ENCODE measurements around the gene MAST4.

Gene MAST4

GRCh38 chr5:67038817-67039603 is 442.8 kb downstream of the MAST4 start:
- Histone ChIP-seq H3K9me3 (ENCODE audit: control insufficient read depth, insufficient read depth, low read length) (no peaks in the 10 kb centered on the region), H3K4me3 (ENCODE audit: low read depth, low read length) (no peak overlapping the region), H3K27me3 (ENCODE audit: control insufficient read depth, insufficient read depth, low read length) (peaks cover 27% of the 10 kb centered on the region), H3K4me1 (ENCODE audit: control insufficient read depth, insufficient read depth, low read length) (peaks cover 2% of the 10 kb centered on the region), H3K9ac (ENCODE audit: low read depth, low read length) (no peak overlapping the region), H3K36me3 (ENCODE audit: control insufficient read depth, insufficient read depth, low read length) (no peaks in the 10 kb centered on the region)

GRCh38 chr5:67042176-67043003 is 446.2 kb downstream of the MAST4 start:
- Histone ChIP-seq H3K36me3 (ENCODE audit: control insufficient read depth, insufficient read depth, low read length) (no peaks in the 10 kb centered on the region), H3K27me3 (ENCODE audit: control insufficient read depth, insufficient read depth, low read length) (peaks cover 29% of the 10 kb centered on the region), H3K4me1 (ENCODE audit: control insufficient read depth, insufficient read depth, low read length) (peaks cover 5% of the 10 kb centered on the region), H3K9me3 (ENCODE audit: control insufficient read depth, insufficient read depth, low read length) (no peaks in the 10 kb centered on the region), H3K9ac (ENCODE audit: low read depth, low read length) (no peak overlapping the region), H3K4me3 (ENCODE audit: low read depth, low read length) (no peak overlapping the region)

- Histone ChIP-seq H3K9ac (ENCODE audit: low read depth, low read length) (no peak overlapping the region), H3K27me3 (ENCODE audit: control insufficient read depth, insufficient read depth, low read length) (peaks cover 29% of the 10 kb centered on the region), H3K9me3 (ENCODE audit: control insufficient read depth, insufficient read depth, low read length) (no peaks in the 10 kb centered on the region), H3K4me3 (ENCODE audit: low read depth, low read length) (no peak overlapping the region), H3K4me1 (ENCODE audit: control insufficient read depth, insufficient read depth, low read length) (peaks cover 10% of the 10 kb centered on the region), H3K36me3 (ENCODE audit: control insufficient read depth, insufficient read depth, low read length) (no peaks in the 10 kb centered on the region)
Measured at GRCh38 chr5:67043796-67044511, 447.8 kb downstream of the MAST4 start.

- Histone ChIP-seq H3K4me3 (ENCODE audit: low read depth, low read length) (no peak overlapping the region), H3K36me3 (ENCODE audit: control insufficient read depth, insufficient read depth, low read length) (no peaks in the 10 kb centered on the region), H3K9me3 (ENCODE audit: control insufficient read depth, insufficient read depth, low read length) (no peaks in the 10 kb centered on the region), H3K27me3 (ENCODE audit: control insufficient read depth, insufficient read depth, low read length) (peaks cover 12% of the 10 kb centered on the region), H3K4me1 (ENCODE audit: control insufficient read depth, insufficient read depth, low read length) (peaks cover 10% of the 10 kb centered on the region), H3K9ac (ENCODE audit: low read depth, low read length) (no peak overlapping the region)
Measured at GRCh38 chr5:67045816-67046740, 449.9 kb downstream of the MAST4 start.

- Histone ChIP-seq H3K4me3 (ENCODE audit: low read depth, low read length) (no peak overlapping the region), H3K4me1 (ENCODE audit: control insufficient read depth, insufficient read depth, low read length) (peaks cover 8% of the 10 kb centered on the region), H3K9ac (ENCODE audit: low read depth, low read length) (no peak overlapping the region), H3K9me3 (ENCODE audit: control insufficient read depth, insufficient read depth, low read length) (no peaks in the 10 kb centered on the region), H3K36me3 (ENCODE audit: control insufficient read depth, insufficient read depth, low read length) (no peaks in the 10 kb centered on the region), H3K27me3 (ENCODE audit: control insufficient read depth, insufficient read depth, low read length) (peaks cover 9% of the 10 kb centered on the region)
Measured at GRCh38 chr5:67047160-67047559, 451.0 kb downstream of the MAST4 start.

- H3K36me3 ChIP-seq (ENCODE audit: control insufficient read depth, insufficient read depth, low read length), result no peaks in the 10 kb centered on the region
- peaks cover 8% of the 10 kb centered on the region for H3K4me1 ChIP-seq (ENCODE audit: control insufficient read depth, insufficient read depth, low read length)
- H3K9me3 ChIP-seq (ENCODE audit: control insufficient read depth, insufficient read depth, low read length), result no peaks in the 10 kb centered on the region
- no peak overlapping the region for H3K9ac ChIP-seq (ENCODE audit: low read depth, low read length)
- peaks cover 9% of the 10 kb centered on the region for H3K27me3 ChIP-seq (ENCODE audit: control insufficient read depth, insufficient read depth, low read length)
- H3K4me3 ChIP-seq (ENCODE audit: low read depth, low read length), result no peak overlapping the region
Measured at GRCh38 chr5:67047616-67048015, 451.4 kb downstream of the MAST4 start.

- Histone ChIP-seq H3K27me3 (ENCODE audit: control insufficient read depth, insufficient read depth, low read length) (no peaks in the 10 kb centered on the region), H3K36me3 (ENCODE audit: control insufficient read depth, insufficient read depth, low read length) (no peaks in the 10 kb centered on the region), H3K4me3 (ENCODE audit: low read depth, low read length) (no peak overlapping the region), H3K4me1 (ENCODE audit: control insufficient read depth, insufficient read depth, low read length) (peaks cover 8% of the 10 kb centered on the region), H3K9me3 (ENCODE audit: control insufficient read depth, insufficient read depth, low read length) (no peaks in the 10 kb centered on the region), H3K9ac (ENCODE audit: low read depth, low read length) (no peak overlapping the region)
Measured at GRCh38 chr5:67050125-67050524, 453.9 kb downstream of the MAST4 start.

GRCh38 chr5:67050635-67051034 is 454.4 kb downstream of the MAST4 start:
- Histone ChIP-seq H3K9ac (ENCODE audit: low read depth, low read length) (no peak overlapping the region), H3K27me3 (ENCODE audit: control insufficient read depth, insufficient read depth, low read length) (no peaks in the 10 kb centered on the region), H3K9me3 (ENCODE audit: control insufficient read depth, insufficient read depth, low read length) (no peaks in the 10 kb centered on the region), H3K36me3 (ENCODE audit: control insufficient read depth, insufficient read depth, low read length) (no peaks in the 10 kb centered on the region), H3K4me1 (ENCODE audit: control insufficient read depth, insufficient read depth, low read length) (peaks cover 8% of the 10 kb centered on the region), H3K4me3 (ENCODE audit: low read depth, low read length) (no peak overlapping the region)

- no peaks in the 10 kb centered on the region for H3K36me3 ChIP-seq (ENCODE audit: control insufficient read depth, insufficient read depth, low read length)
- H3K4me3 ChIP-seq (ENCODE audit: low read depth, low read length), result no peak overlapping the region
- H3K4me1 ChIP-seq (ENCODE audit: control insufficient read depth, insufficient read depth, low read length), result peaks cover 8% of the 10 kb centered on the region
- no peak overlapping the region for H3K9ac ChIP-seq (ENCODE audit: low read depth, low read length)
- no peaks in the 10 kb centered on the region for H3K27me3 ChIP-seq (ENCODE audit: control insufficient read depth, insufficient read depth, low read length)
- no peaks in the 10 kb centered on the region for H3K9me3 ChIP-seq (ENCODE audit: control insufficient read depth, insufficient read depth, low read length)
Measured at GRCh38 chr5:67051164-67051563, 455.0 kb downstream of the MAST4 start.

GRCh38 chr5:67052034-67052433 is 455.8 kb downstream of the MAST4 start:
- Histone ChIP-seq H3K9me3 (ENCODE audit: control insufficient read depth, insufficient read depth, low read length) (no peaks in the 10 kb centered on the region), H3K4me1 (ENCODE audit: control insufficient read depth, insufficient read depth, low read length) (peaks cover 8% of the 10 kb centered on the region), H3K9ac (ENCODE audit: low read depth, low read length) (no peak overlapping the region), H3K27me3 (ENCODE audit: control insufficient read depth, insufficient read depth, low read length) (no peaks in the 10 kb centered on the region), H3K4me3 (ENCODE audit: low read depth, low read length) (no peak overlapping the region), H3K36me3 (ENCODE audit: control insufficient read depth, insufficient read depth, low read length) (no peaks in the 10 kb centered on the region)

GRCh38 chr5:67053229-67053628 is 457.0 kb downstream of the MAST4 start:
- no peaks in the 10 kb centered on the region for H3K27me3 ChIP-seq (ENCODE audit: control insufficient read depth, insufficient read depth, low read length)
- no peak overlapping the region for H3K9ac ChIP-seq (ENCODE audit: low read depth, low read length)
- no peaks in the 10 kb centered on the region for H3K36me3 ChIP-seq (ENCODE audit: control insufficient read depth, insufficient read depth, low read length)
- H3K4me1 ChIP-seq (ENCODE audit: control insufficient read depth, insufficient read depth, low read length), result no peaks in the 10 kb centered on the region
- no peak overlapping the region for H3K4me3 ChIP-seq (ENCODE audit: low read depth, low read length)
- H3K9me3 ChIP-seq (ENCODE audit: control insufficient read depth, insufficient read depth, low read length), result no peaks in the 10 kb centered on the region
